ENCODE results near the gene EFCAB11. TPM values are rescaled to one million over a fixed set of nuclear protein-coding genes. Genes with fewer than 3 reads are reported as not detected.

EFCAB11 gene
- total RNA-seq, 1 experiment from 2014 or later, result 15.5 TPM

DNA sequence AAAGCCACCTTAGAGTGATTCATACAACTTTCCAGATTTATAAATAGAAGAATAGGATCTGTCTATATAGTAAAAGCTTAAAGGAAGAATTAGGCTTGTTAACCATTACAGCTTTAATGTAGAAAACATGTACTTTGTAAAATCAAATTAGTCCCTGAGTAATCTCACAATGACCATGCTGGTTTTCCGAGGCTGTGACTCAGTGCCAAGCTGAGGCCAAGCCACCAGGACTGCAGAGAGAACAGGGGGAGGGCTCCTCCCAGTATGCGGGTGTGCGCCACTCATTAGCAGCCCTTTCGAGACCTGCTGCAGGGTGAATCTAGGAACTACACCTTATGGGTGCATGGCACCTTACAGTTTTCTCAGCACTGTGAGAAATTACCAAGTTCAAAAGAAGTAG is 167.0 kb downstream of the EFCAB11 start:
- ATAC-seq, result no peak
- CTCF ChIA-PET, result interaction anchor here (1.1 kb wide), 1 partner anchor 152 kb away, joined by 3 read pairs; no protein-coding TSS in a partner anchor
- DNase-seq (ENCODE audit: low spot score), result no peak

DNA sequence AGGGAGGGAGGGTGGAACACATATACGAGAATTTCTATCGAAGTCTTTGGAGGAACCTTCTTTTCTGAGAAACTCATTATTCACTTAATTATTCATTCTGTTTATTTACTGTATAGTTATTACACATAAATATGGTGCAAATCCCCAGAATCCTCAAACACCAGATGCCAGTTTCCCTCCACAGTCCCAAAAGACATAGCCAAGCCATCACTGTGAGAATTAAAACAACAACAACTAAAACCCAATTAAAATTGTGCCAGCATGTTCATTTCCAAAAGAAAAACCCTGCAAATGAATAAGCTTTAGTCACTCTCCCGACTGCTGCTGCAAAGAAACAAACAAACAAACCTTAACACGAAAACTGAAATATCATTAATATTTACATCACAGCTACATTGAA is 173.5 kb downstream of the EFCAB11 start:
- H3K4me3 Mint-ChIP-seq, result no peak overlapping the region
- H3K9me3 Mint-ChIP-seq, result peaks cover 16% of the 10 kb centered on the region
- H3K27me3 Mint-ChIP-seq (ENCODE audit: low read depth), result no peaks in the 10 kb centered on the region
- no peak for DNase-seq (ENCODE audit: low spot score)
- ATAC-seq, result no peak
- no peak overlapping the region for H3K27ac Mint-ChIP-seq
- H3K4me1 Mint-ChIP-seq, result 0 out of 2 replicates have a peak, but pooled peaks cover 3% of the 10 kb centered on the region
- ChIA-PET POLR2A (no interaction called here), CTCF (no interaction called here)
- TF ChIP-seq CREM (CRISPR knock-in tag; IDR thresholded peaks at IDR 0.05) (no peak), NR2C2 (CRISPR knock-in tag; IDR thresholded peaks at IDR 0.05) (no peak), ZNF317 (CRISPR knock-in tag; IDR thresholded peaks at IDR 0.05; ENCODE audit: borderline replicate concordance, low read depth) (no peak), ZNF423 (CRISPR knock-in tag; IDR thresholded peaks at IDR 0.05) (no peak), NR3C1 (CRISPR knock-in tag; conservative IDR thresholded peaks at IDR 0.05; ENCODE audit: low read depth) (no peak), FOXP1 (CRISPR knock-in tag; IDR thresholded peaks at IDR 0.05; ENCODE audit: borderline replicate concordance) (no peak), CREB1 (CRISPR knock-in tag; IDR thresholded peaks at IDR 0.05) (no peak)
- TF ChIP-seq, protein P1, sequence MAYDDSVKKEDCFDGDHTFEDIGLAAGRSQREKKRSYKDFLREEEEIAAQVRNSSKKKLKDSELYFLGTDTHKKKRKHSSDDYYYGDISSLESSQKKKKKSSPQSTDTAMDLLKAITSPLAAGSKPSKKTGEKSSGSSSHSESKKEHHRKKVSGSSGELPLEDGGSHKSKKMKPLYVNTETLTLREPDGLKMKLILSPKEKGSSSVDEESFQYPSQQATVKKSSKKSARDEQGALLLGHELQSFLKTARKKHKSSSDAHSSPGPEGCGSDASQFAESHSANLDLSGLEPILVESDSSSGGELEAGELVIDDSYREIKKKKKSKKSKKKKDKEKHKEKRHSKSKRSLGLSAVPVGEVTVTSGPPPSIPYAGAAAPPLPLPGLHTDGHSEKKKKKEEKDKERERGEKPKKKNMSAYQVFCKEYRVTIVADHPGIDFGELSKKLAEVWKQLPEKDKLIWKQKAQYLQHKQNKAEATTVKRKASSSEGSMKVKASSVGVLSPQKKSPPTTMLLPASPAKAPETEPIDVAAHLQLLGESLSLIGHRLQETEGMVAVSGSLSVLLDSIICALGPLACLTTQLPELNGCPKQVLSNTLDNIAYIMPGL (CRISPR knock-in tag; IDR thresholded peaks at IDR 0.05), result no peak
- TF ChIP-seq, protein P2, sequence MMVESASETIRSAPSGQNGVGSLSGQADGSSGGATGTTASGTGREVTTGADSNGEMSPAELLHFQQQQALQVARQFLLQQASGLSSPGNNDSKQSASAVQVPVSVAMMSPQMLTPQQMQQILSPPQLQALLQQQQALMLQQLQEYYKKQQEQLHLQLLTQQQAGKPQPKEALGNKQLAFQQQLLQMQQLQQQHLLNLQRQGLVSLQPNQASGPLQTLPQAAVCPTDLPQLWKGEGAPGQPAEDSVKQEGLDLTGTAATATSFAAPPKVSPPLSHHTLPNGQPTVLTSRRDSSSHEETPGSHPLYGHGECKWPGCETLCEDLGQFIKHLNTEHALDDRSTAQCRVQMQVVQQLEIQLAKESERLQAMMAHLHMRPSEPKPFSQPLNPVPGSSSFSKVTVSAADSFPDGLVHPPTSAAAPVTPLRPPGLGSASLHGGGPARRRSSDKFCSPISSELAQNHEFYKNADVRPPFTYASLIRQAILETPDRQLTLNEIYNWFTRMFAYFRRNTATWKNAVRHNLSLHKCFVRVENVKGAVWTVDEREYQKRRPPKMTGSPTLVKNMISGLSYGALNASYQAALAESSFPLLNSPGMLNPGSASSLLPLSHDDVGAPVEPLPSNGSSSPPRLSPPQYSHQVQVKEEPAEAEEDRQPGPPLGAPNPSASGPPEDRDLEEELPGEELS (CRISPR knock-in tag; IDR thresholded peaks at IDR 0.05), result no peak
- H3K36me3 Mint-ChIP-seq, result peaks cover 4% of the 10 kb centered on the region; the same call in 1 of the 2 replicates

More for the DNA sequence above, 167.0 kb downstream of the EFCAB11 start:
- Mint-ChIP-seq H3K4me1 (peaks cover 6% of the 10 kb centered on the region), H3K27me3 (ENCODE audit: low read depth) (no peaks in the 10 kb centered on the region), H3K36me3 (no peaks in the 10 kb centered on the region), H3K27ac (no peak overlapping the region), H3K9me3 (no peaks in the 10 kb centered on the region), H3K4me3 (no peak overlapping the region)
- POLR2A ChIA-PET, result no interaction called here
- no peak for TF ChIP-seq ZNF671 (CRISPR knock-in tag; IDR thresholded peaks at IDR 0.05)
- TF ChIP-seq TCF7 (CRISPR knock-in tag; IDR thresholded peaks at IDR 0.05; ENCODE audit: low read depth), result no peak
- no peak for TF ChIP-seq OVOL2 (CRISPR knock-in tag; IDR thresholded peaks at IDR 0.05; ENCODE audit: borderline replicate concordance)
- TF ChIP-seq, protein P3, sequence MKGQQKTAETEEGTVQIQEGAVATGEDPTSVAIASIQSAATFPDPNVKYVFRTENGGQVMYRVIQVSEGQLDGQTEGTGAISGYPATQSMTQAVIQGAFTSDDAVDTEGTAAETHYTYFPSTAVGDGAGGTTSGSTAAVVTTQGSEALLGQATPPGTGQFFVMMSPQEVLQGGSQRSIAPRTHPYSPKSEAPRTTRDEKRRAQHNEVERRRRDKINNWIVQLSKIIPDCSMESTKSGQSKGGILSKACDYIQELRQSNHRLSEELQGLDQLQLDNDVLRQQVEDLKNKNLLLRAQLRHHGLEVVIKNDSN (CRISPR knock-in tag; IDR thresholded peaks at IDR 0.05), result no peak
- no peak for TF ChIP-seq FOXJ3 (CRISPR knock-in tag; IDR thresholded peaks at IDR 0.05; ENCODE audit: borderline replicate concordance)
- TF ChIP-seq NR2C2 (CRISPR knock-in tag; IDR thresholded peaks at IDR 0.05), result no peak
- no peak for TF ChIP-seq RELA (CRISPR knock-in tag; IDR thresholded peaks at IDR 0.05; ENCODE audit: borderline replicate concordance)
- no peak for TF ChIP-seq TP53 (CRISPR knock-in tag; IDR thresholded peaks at IDR 0.05)
- TF ChIP-seq, protein P4, sequence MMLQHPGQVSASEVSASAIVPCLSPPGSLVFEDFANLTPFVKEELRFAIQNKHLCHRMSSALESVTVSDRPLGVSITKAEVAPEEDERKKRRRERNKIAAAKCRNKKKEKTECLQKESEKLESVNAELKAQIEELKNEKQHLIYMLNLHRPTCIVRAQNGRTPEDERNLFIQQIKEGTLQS (CRISPR knock-in tag; conservative IDR thresholded peaks at IDR 0.05), result no peak
- TF ChIP-seq ZBTB21 (CRISPR knock-in tag; IDR thresholded peaks at IDR 0.05; ENCODE audit: borderline replicate concordance), result no peak
- no peak for TF ChIP-seq TEAD1 (CRISPR knock-in tag; IDR thresholded peaks at IDR 0.05)
- no peak for TF ChIP-seq ZNF396 (CRISPR knock-in tag; IDR thresholded peaks at IDR 0.05; ENCODE audit: borderline replicate concordance)
- TF ChIP-seq, protein P2 (CRISPR knock-in tag; IDR thresholded peaks at IDR 0.05), result no peak
- no peak for TF ChIP-seq ZNF138 (CRISPR knock-in tag; conservative IDR thresholded peaks at IDR 0.05)
- TF ChIP-seq ESRRA (CRISPR knock-in tag; IDR thresholded peaks at IDR 0.05; ENCODE audit: borderline replicate concordance), result no peak
- no peak for TF ChIP-seq FOXK1 (CRISPR knock-in tag; IDR thresholded peaks at IDR 0.05)
- no peak for TF ChIP-seq JAZF1 (CRISPR knock-in tag; IDR thresholded peaks at IDR 0.05)
